Spleen (tissue), 11 donors: ENCODE data around the gene THOC3. TPM values are rescaled to one million over a fixed set of nuclear protein-coding genes. Genes with fewer than 3 reads are reported as not detected.
"Not testable (repeated sequence)": the region's sequence is repeated elsewhere in the genome, so short reads cannot be mapped to it uniquely, and the experiment has no call there.

Source experiments
- DNase-seq: peaks from one replicate; pipeline ENCODE4 v3.0.0-alpha.2; 2020
- H3K27ac ChIP-seq, 8 donors: fragments of 200-600 bp; sonication (generic) in 7 of 8; 1 replicate in 4 of 8; 2 replicates in 4 of 8; pipeline versions ENCODE4 v1.5.0 to v1.8.0; 2016 to 2021; ENCODE audit warnings: inconsistent platforms in 4 of 8, mild to moderate bottlenecking in 4 of 8, moderate library complexity in 1 of 8
- H3K27me3 ChIP-seq, 7 donors: fragments of 200-600 bp; sonication (generic) in 6 of 7; replicated peaks in 1 of 7; 1 replicate in 4 of 7; 2 replicates in 3 of 7; pipeline versions ENCODE4 v1.5.0 to v1.8.0; 2016 to 2021; ENCODE audit warnings: inconsistent platforms in 3 of 7, mild to moderate bottlenecking in 1 of 7
- H3K36me3 ChIP-seq, 6 donors: fragments of 200-600 bp; sonication (generic) in 5 of 6; 1 replicate in 4 of 6; 2 replicates in 2 of 6; pipeline versions ENCODE4 v1.5.0 to v1.8.0; 2016 to 2021; ENCODE audit warnings: inconsistent platforms in 2 of 6
- H3K4me1 ChIP-seq, 6 donors: fragments of 200-600 bp; sonication (generic) in 5 of 6; 1 replicate in 3 of 6; 2 replicates in 3 of 6; pipeline versions ENCODE4 v1.5.0 to v1.8.0; 2016 to 2021; ENCODE audit warnings: inconsistent platforms in 3 of 6
- H3K4me3 ChIP-seq, 8 donors: fragments of 200-600 bp; sonication (generic) in 7 of 8; 1 replicate in 4 of 8; 2 replicates in 4 of 8; pipeline versions ENCODE4 v1.5.0 to v1.8.0; 2016 to 2021; ENCODE audit warnings: inconsistent platforms in 4 of 8, mild to moderate bottlenecking in 4 of 8, moderate library complexity in 2 of 8
- H3K9me3 ChIP-seq, 8 donors: fragments of 200-600 bp; sonication (generic) in 7 of 8; 1 replicate in 4 of 8; 2 replicates in 4 of 8; pipeline versions ENCODE4 v1.5.0 to v1.8.0; 2016 to 2021; ENCODE audit warnings: inconsistent platforms in 4 of 8
- CTCF ChIP-seq, 11 experiments: fragments of 200-600 bp in 7 of 11; fragments of 450-650 bp in 4 of 11; sonication (generic) in 4 of 11; IDR thresholded peaks in 8 of 11; conservative IDR thresholded peaks in 3 of 11; 1 replicate in 7 of 11; 2 replicates in 4 of 11; pipeline versions ENCODE4 v1.4.0 to v1.8.0; 2016 to 2021; ENCODE audit warnings: antibody characterized with exemption in 11 of 11, inconsistent platforms in 4 of 11, mild to moderate bottlenecking in 1 of 11
- POLR2A ChIP-seq, 3 donors: fragments of 450-650 bp; IDR thresholded peaks; one replicate each; pipeline ENCODE4 v1.5.1; 2017; ENCODE audit warnings: antibody characterized with exemption in 3 of 3, mild to moderate bottlenecking in 1 of 3
- POLR2AphosphoS5 ChIP-seq, 3 donors: sonication (generic); formaldehyde crosslinking; IDR thresholded peaks; one replicate each; pipeline ENCODE4 v1.5.1; 2017; ENCODE audit warnings: antibody characterized with exemption in 3 of 3
- WGBS, 5 donors: extraction: QIAGEN DNeasy Blood & Tissue Kit in 3 of 5; methylation state at CpG; one replicate each; pipeline versions ENCODE4 v1.1.5 to v1.1.7; 2013 to 2018; 5-methylcytosine and 5-hydroxymethylcytosine counted together
- intact Hi-C: fragments of 100-400 bp; cut with DNase I; formaldehyde crosslinking; loops from one replicate; pipeline ENCODE4 v1.15.0; 2023; ENCODE audit warnings: low total_unique reads
- polyA plus RNA-seq, 3 donors: library from polyadenylated mRNA; stranded (reverse); fragments of 200-250 nt; gene quantifications; one replicate each; pipeline ENCODE4 v1.2.1, GENCODE V29; 2013
- total RNA-seq, 7 donors: library from RNA; depleted of rRNA in 3 of 7; stranded (reverse); fragments of >200 nt in 3 of 7; fragmentation: NEBNext Ultra II Directional in 4 of 7; extraction: Animal tissue kit (Norgen Biotek cat#: 25700) in 4 of 7; gene quantifications; one replicate each; pipeline versions ENCODE4 v1.1.0 to v1.2.1, GENCODE V29; 2016 to 2021
- donor health status: healthy with polysubstance abuse.
- donor health status: DM: no; HTN: no; CAD: no; lungs with moderate emphysema.
- donor health status: DM: no; HTN: no; CAD: no.
- donor health status: Bipolar disorder and iron deficiency.
- donor health status: healthy.
- donor health status: DM: no; HTN: no; CAD: no.
- donor health status: DM: yes; HTN: yes; CAD: no.

Gene THOC3
- total and polyA plus RNA-seq, 10 donors, result 17.5 to 62.2 (median 30.7) TPM

DNA sequence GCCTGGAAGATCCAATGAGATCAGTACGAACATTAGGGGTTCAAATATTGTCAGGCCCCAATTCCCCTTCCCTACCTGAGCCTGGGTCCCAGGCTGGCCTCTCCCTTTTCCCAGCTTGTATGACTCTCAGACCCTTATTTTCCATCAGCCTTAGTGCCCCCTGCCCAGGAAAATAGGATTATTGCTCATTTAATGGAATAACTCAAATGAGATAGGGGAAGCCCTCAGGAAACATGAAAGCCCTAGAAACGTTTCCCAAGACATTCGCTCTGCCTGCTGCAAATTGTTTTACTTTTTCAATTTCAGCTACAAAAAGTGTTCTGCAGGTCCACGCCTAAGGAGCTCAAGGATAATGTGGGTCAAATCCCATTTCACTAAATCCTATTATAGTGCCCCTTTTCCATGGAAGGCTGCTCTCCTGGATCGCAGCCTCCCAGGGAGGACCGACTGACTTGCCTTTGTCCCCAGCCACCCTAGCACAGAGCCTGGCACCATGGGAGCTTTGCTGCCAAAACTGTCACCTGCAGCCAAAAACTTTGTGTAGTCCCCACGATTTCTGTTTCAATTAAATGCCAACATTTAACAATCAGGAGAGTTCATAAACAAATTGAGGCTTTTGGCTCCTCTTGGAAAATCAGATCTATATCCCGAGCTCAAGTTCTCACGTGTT is 46.9 kb downstream of the THOC3 start:
- WGBS, 5 donors, result 88 to 96% (median 94%) methylated on average over 9 of the region's 9 CpGs
- Histone ChIP-seq H3K36me3 (peaks cover 0 to 11% (median 0%) of the 10 kb centered on the region in 6 donors), H3K4me1 (no peaks in the 10 kb centered on the region), H3K27me3 (no peaks in the 10 kb centered on the region), H3K4me3 (no peak overlapping the region), H3K9me3 (no peaks in the 10 kb centered on the region), H3K27ac (no peak overlapping the region)
- TF ChIP-seq POLR2A (IDR thresholded peaks at IDR 0.05), result no peak
- TF ChIP-seq POLR2AphosphoS5 (IDR thresholded peaks at IDR 0.05), result no peak
- no peak for TF ChIP-seq CTCF (IDR thresholded peaks at IDR 0.05 in 8 of 11, conservative IDR thresholded peaks at IDR 0.05 in 3 of 11)
- no peak for DNase-seq
- intact Hi-C loops, result no loop called here

- Histone ChIP-seq H3K4me1 (peaks cover 0 to under 1% (median 0%) of the 10 kb centered on the region in 6 donors), H3K27ac (no peak overlapping the region), H3K27me3 (no peaks in the 10 kb centered on the region), H3K36me3 (peaks cover 0 to 11% (median 0%) of the 10 kb centered on the region in 6 donors), H3K4me3 (no peak overlapping the region), H3K9me3 (no peaks in the 10 kb centered on the region)
- TF ChIP-seq POLR2A (IDR thresholded peaks at IDR 0.05) (no peak), CTCF (IDR thresholded peaks at IDR 0.05 in 8 of 11, conservative IDR thresholded peaks at IDR 0.05 in 3 of 11) (no peak), POLR2AphosphoS5 (IDR thresholded peaks at IDR 0.05) (no peak)
- WGBS, 5 donors, result 91 to 96% (median 93%) methylated on average over 9 of the region's 9 CpGs
- intact Hi-C loops, result no loop called here
- DNase-seq, result no peak
Measured at GRCh38 chr5:175920231-175920811, 47.8 kb downstream of the THOC3 start.

DNA sequence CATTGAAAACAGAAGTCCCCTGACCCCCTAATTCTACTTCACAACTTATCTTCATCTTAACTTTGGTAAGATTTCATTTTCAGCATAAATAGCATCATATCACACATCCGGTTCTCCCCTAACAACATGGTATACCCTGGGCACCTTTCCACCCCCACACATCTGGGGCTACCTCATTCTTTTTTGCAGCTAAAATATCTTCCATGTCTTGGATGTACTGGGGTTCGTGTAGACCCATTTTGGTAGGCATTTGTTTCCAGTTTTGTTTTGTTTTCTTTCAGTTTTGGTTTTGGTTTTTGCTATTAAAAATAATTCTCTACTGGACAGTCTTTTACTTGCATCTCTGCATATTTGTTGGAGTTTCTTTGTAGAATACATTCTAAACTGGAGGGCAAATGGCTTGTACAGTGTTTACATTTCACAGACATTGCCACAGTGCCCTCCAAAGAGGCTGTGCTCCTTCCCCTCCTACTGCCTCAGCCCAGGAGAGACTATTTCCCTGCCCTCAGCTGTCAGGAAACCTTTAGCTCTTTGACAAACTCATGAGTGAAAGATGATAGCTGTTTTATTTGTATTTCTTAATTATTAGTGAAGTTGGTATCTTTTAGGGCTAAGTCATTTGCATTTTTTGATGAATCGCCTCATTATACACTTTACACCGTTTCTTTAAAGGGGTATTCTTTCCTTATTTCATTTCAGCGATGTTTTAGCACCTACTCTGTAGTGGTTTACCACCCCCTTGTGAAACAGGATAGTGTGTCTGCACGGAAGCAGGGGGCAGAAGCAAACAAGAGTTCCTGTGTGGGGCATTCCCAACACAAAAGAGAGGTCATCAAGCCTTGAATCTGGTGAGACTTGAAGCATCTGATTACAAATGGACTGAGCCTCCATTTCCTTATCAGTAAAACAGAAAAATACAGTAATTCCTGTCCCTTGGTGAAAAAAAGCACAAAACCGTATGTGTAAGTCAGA is 52.8 kb downstream of the THOC3 start:
- 33 to 49% (median 38%) methylated on average over 5 of the region's 7 CpGs for WGBS, 5 donors
- intact Hi-C loops, result not testable (repeated sequence)

DNA sequence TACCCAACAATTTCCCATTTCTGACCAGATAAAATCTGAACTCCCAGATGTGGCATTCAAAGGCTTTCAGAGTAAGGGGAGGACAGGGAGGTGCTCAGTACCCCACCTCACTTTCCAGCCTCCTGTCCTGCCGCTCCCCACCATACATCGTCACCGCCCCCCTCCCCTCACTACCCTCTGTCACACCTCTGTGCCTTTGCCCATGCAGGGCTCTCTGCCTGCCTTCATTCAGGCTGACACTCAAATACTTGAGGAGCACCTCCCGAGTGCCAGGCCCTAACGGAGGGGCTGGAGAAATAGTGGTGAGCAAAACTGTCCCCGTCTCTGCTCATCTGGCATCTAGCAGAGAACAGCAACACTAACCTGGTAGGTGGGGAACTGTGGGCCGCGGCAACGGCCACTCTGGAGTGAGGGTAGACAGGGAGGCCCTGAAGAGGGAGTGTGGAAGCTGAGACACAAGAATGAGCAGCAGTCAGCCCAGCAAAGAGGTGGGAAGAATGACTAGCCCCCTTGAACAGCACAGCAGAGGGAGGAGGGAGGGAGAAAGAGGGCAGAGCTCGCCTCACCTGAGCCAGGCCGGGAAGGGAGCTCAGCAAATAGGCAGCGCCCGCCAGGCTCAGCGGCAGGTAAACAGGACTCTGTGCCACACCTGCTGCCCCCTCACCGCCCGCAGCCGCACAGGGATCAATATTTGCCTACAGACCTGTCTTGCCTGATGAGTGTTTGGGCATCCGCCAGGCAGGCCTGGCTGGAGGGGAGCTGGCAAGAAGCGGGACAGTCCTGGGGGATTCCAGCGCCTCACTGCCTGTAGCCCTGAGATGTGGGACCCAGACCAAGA is 54.1 kb downstream of the THOC3 start:
- WGBS, 5 donors, result 82 to 95% (median 92%) methylated on average over 3 to 9 of the region's 20 CpGs
- H3K4me3 ChIP-seq, H3K4me1 ChIP-seq, H3K36me3 ChIP-seq, H3K9me3 ChIP-seq, H3K27ac ChIP-seq, H3K27me3 ChIP-seq, DNase-seq, intact Hi-C loops: not testable (repeated sequence)

More for the DNA sequence above, 52.8 kb downstream of the THOC3 start:
- H3K36me3 ChIP-seq, result peaks cover 0 to 11% (median 0%) of the 10 kb centered on the region in 6 donors
- not testable (repeated sequence) for H3K4me1 ChIP-seq, DNase-seq, H3K27me3 ChIP-seq, H3K9me3 ChIP-seq
- peak overlapping the region in 2 of 8 donors; percentile 13 to 40 for H3K4me3 ChIP-seq
- peak overlapping the region in 5 of 8 donors; percentile 19 to 66 (median 46) for H3K27ac ChIP-seq

DNA sequence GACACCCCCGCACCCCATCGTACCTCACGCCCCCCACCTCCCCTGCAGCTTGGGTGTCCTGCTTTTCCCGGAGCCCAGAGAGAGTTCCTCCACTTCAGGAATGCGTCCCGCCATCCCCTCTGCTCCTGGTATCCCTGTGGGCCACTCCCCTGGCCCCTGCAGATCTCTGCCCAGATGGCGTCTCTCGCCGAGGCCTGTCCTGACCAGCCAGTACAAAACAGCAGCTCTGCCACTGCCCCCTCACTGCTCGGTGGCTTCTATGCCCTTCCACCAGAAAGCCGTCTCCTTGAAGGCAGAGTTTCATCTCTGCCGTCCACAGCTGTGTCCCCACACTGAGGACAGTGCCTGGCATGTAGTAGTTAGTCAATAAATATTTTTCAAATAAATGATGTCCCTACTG is 58.0 kb downstream of the THOC3 start:
- 81 to 95% (median 84%) methylated on average over 9 to 11 of the region's 12 CpGs for WGBS, 5 donors
- DNase-seq, H3K9me3 ChIP-seq, intact Hi-C loops, H3K4me1 ChIP-seq, H3K4me3 ChIP-seq, H3K36me3 ChIP-seq, H3K27ac ChIP-seq, H3K27me3 ChIP-seq: not testable (repeated sequence)
